Measurements from ENCODE around the gene FAP.

The FAP gene

GRCh38 chr2:162243294-162243693 lies at the start of gene FAP:
Gene FAP (minus strand): TSS chr2:162243445. CDS start chr2:162243327, 118 bp downstream.
- H3K27me3 Mint-ChIP-seq = peaks cover 16% of the 10 kb centered on the region
- H3K9me3 Mint-ChIP-seq = no peaks in the 10 kb centered on the region
- H3K27ac Mint-ChIP-seq = no peak within 1 kb of the TSS
- H3K4me1 Mint-ChIP-seq = no peaks in the 10 kb centered on the region
- ATAC-seq (no peak), DNase-seq (no peak)
- H3K4me3 Mint-ChIP-seq = no peak within 1 kb of the TSS

- Mint-ChIP-seq H3K9me3 (no peaks in the 10 kb centered on the region), H3K27me3 (no peaks in the 10 kb centered on the region), H3K27ac (no peak overlapping the region), H3K4me3 (no peak overlapping the region), H3K4me1 (no peaks in the 10 kb centered on the region)
- ATAC-seq (no peak), DNase-seq (no peak)
Observed at GRCh38 chr2:162291748-162292147, 48.5 kb upstream of the FAP start.

- H3K27ac Mint-ChIP-seq = peak overlapping the region in 1 of 2 donors; percentile 23
- ATAC-seq (no peak), DNase-seq (no peak)
- H3K4me1 Mint-ChIP-seq = no peaks in the 10 kb centered on the region
- no peaks in the 10 kb centered on the region for H3K27me3 Mint-ChIP-seq
- H3K4me3 Mint-ChIP-seq = no peak overlapping the region
- H3K9me3 Mint-ChIP-seq = no peaks in the 10 kb centered on the region
Observed at GRCh38 chr2:162282765-162283425, 39.6 kb upstream of the FAP start.

- ATAC-seq = no peak
- Mint-ChIP-seq H3K4me3 (no peak overlapping the region), H3K27ac (no peak overlapping the region), H3K4me1 (no peaks in the 10 kb centered on the region), H3K27me3 (no peaks in the 10 kb centered on the region), H3K9me3 (no peaks in the 10 kb centered on the region)
- no peak for DNase-seq
Observed at GRCh38 chr2:162280654-162281053, 37.4 kb upstream of the FAP start.

- Mint-ChIP-seq H3K4me3 (no peak overlapping the region), H3K4me1 (no peaks in the 10 kb centered on the region), H3K27me3 (no peaks in the 10 kb centered on the region), H3K27ac (peak overlapping the region in 1 of 2 donors; percentile 67), H3K9me3 (no peaks in the 10 kb centered on the region)
- ATAC-seq (no peak), DNase-seq (no peak)
Observed at GRCh38 chr2:162277381-162277780, 34.1 kb upstream of the FAP start.

- no peak for ATAC-seq
- H3K4me1 Mint-ChIP-seq = no peaks in the 10 kb centered on the region
- H3K27me3 Mint-ChIP-seq = no peaks in the 10 kb centered on the region
- peak overlapping the region in 1 of 2 donors; percentile 80 for H3K27ac Mint-ChIP-seq
- no peaks in the 10 kb centered on the region for H3K9me3 Mint-ChIP-seq
- H3K4me3 Mint-ChIP-seq = no peak overlapping the region
- DNase-seq = no peak
Observed at GRCh38 chr2:162267996-162268395, 24.8 kb upstream of the FAP start.

GRCh38 chr2:162267496-162267895 lies 24.3 kb upstream of the FAP start:
- Mint-ChIP-seq H3K27ac (no peak overlapping the region), H3K4me3 (no peak overlapping the region), H3K27me3 (no peaks in the 10 kb centered on the region), H3K9me3 (no peaks in the 10 kb centered on the region), H3K4me1 (no peaks in the 10 kb centered on the region)
- ATAC-seq (no peak), DNase-seq (no peak)

- no peak for DNase-seq
- no peak overlapping the region for H3K4me3 Mint-ChIP-seq
- no peaks in the 10 kb centered on the region for H3K9me3 Mint-ChIP-seq
- ATAC-seq = no peak
- no peaks in the 10 kb centered on the region for H3K27me3 Mint-ChIP-seq
- H3K27ac Mint-ChIP-seq = no peak overlapping the region
- H3K4me1 Mint-ChIP-seq = peaks cover 6% of the 10 kb centered on the region
Observed at GRCh38 chr2:162266460-162266760, 23.2 kb upstream of the FAP start.

GRCh38 chr2:162265666-162266459 lies 22.6 kb upstream of the FAP start:
- DNase-seq = no peak
- Mint-ChIP-seq H3K27ac (no peak overlapping the region), H3K4me1 (peaks cover 11% of the 10 kb centered on the region), H3K4me3 (no peak overlapping the region), H3K27me3 (no peaks in the 10 kb centered on the region), H3K9me3 (no peaks in the 10 kb centered on the region)
- no peak for ATAC-seq

- Mint-ChIP-seq H3K27me3 (peaks cover 21% of the 10 kb centered on the region), H3K9me3 (no peaks in the 10 kb centered on the region), H3K4me3 (peak overlapping the region in 1 of 2 donors; percentile 19), H3K4me1 (peaks cover 11% of the 10 kb centered on the region), H3K27ac (peak overlapping the region in 1 of 2 donors; percentile 4)
- DNase-seq (no peak), ATAC-seq (peak; percentile 73)
Observed at GRCh38 chr2:162261032-162261945, 18.0 kb upstream of the FAP start.

- H3K27ac Mint-ChIP-seq = no peak overlapping the region
- ATAC-seq = no peak
- peaks cover 21% of the 10 kb centered on the region for H3K27me3 Mint-ChIP-seq
- H3K4me1 Mint-ChIP-seq = peaks cover 11% of the 10 kb centered on the region
- DNase-seq = no peak
- H3K4me3 Mint-ChIP-seq = no peak overlapping the region
- H3K9me3 Mint-ChIP-seq = no peaks in the 10 kb centered on the region
Observed at GRCh38 chr2:162258686-162259085, 15.4 kb upstream of the FAP start.

GRCh38 chr2:162258169-162258568 lies 14.9 kb upstream of the FAP start:
- H3K9me3 Mint-ChIP-seq = no peaks in the 10 kb centered on the region
- peaks cover 21% of the 10 kb centered on the region for H3K27me3 Mint-ChIP-seq
- DNase-seq (no peak), ATAC-seq (no peak)
- no peak overlapping the region for H3K27ac Mint-ChIP-seq
- peaks cover 11% of the 10 kb centered on the region for H3K4me1 Mint-ChIP-seq
- H3K4me3 Mint-ChIP-seq = no peak overlapping the region

GRCh38 chr2:162257425-162257824 lies 14.2 kb upstream of the FAP start:
- no peak overlapping the region for H3K27ac Mint-ChIP-seq
- H3K27me3 Mint-ChIP-seq = peaks cover 21% of the 10 kb centered on the region
- DNase-seq (no peak), ATAC-seq (no peak)
- no peak overlapping the region for H3K4me3 Mint-ChIP-seq
- H3K9me3 Mint-ChIP-seq = no peaks in the 10 kb centered on the region
- peaks cover 11% of the 10 kb centered on the region for H3K4me1 Mint-ChIP-seq

GRCh38 chr2:162256591-162256991 lies 13.3 kb upstream of the FAP start:
- H3K27ac Mint-ChIP-seq = no peak overlapping the region
- H3K4me1 Mint-ChIP-seq = peaks cover 7% of the 10 kb centered on the region
- no peak overlapping the region for H3K4me3 Mint-ChIP-seq
- ATAC-seq (no peak), DNase-seq (no peak)
- H3K27me3 Mint-ChIP-seq = peaks cover 21% of the 10 kb centered on the region
- no peaks in the 10 kb centered on the region for H3K9me3 Mint-ChIP-seq

GRCh38 chr2:162254236-162254871 lies 11.1 kb upstream of the FAP start:
- H3K9me3 Mint-ChIP-seq = no peaks in the 10 kb centered on the region
- DNase-seq = no peak
- no peak for ATAC-seq
- peaks cover 27% of the 10 kb centered on the region for H3K27me3 Mint-ChIP-seq
- H3K4me1 Mint-ChIP-seq = no peaks in the 10 kb centered on the region
- H3K4me3 Mint-ChIP-seq = no peak overlapping the region
- no peak overlapping the region for H3K27ac Mint-ChIP-seq
